Progenitor cell of endocrine pancreas (in vitro differentiated cells): ENCODE results near the gene DNAJC1. TPM values are rescaled to one million over a fixed set of nuclear protein-coding genes. Genes with fewer than 3 reads are reported as not detected.
A peak's percentile ranks its signal among the peaks of the same experiment; 100 is the strongest.
"Not testable (repeated sequence)": the region's sequence is repeated elsewhere in the genome, so short reads cannot be mapped to it uniquely, and the experiment has no call there.

Experiments
- DNase-seq: peaks from one replicate; pipeline ENCODE4 v3.0.0; 2021; ENCODE audit warnings: low spot score; ENCODE audit not compliant: unreplicated experiment
- H3K27ac Mint-ChIP-seq: 2 replicates; pipeline ENCODE4 v1.8.0; 2021; ENCODE audit warnings: mild to moderate bottlenecking, moderate library complexity, mixed read lengths
- H3K27me3 Mint-ChIP-seq: 2 replicates; pipeline ENCODE4 v1.8.0; 2021; ENCODE audit warnings: mixed read lengths
- H3K36me3 Mint-ChIP-seq: 2 replicates; pipeline ENCODE4 v1.8.0; 2022; ENCODE audit warnings: mixed read lengths; ENCODE audit not compliant: insufficient read depth
- H3K4me1 Mint-ChIP-seq: 2 replicates; pipeline ENCODE4 v1.8.0; 2021; ENCODE audit warnings: low read depth, mixed read lengths
- H3K4me3 Mint-ChIP-seq: 2 replicates; pipeline ENCODE4 v1.8.0; 2021; ENCODE audit warnings: low read depth, mild to moderate bottlenecking, moderate library complexity, mixed read lengths
- H3K9me3 Mint-ChIP-seq: 2 replicates; pipeline ENCODE4 v1.8.0; 2021; ENCODE audit warnings: low read depth, mixed read lengths
- CTCF ChIP-seq: fragments of 200-600 bp; sonication (generic); IDR thresholded peaks from one replicate; pipeline ENCODE4 v1.5.0; 2021; ENCODE audit warnings: antibody characterized with exemption, mild to moderate bottlenecking; ENCODE audit not compliant: unreplicated experiment
- total RNA-seq: library from RNA; stranded (reverse); gene quantifications from 2 replicates; pipeline ENCODE4 v1.2.1, GENCODE V29; 2021

DNAJC1 gene
- total RNA-seq, 1 donor from 2014 or later, result 28.5 TPM

GRCh38 chr10:21849607-21850006, 153.9 kb downstream of the DNAJC1 start:
- peaks cover 33% of the 10 kb centered on the region for H3K36me3 Mint-ChIP-seq
- no peaks in the 10 kb centered on the region for H3K4me1 Mint-ChIP-seq
- no peak overlapping the region for H3K4me3 Mint-ChIP-seq
- H3K9me3 Mint-ChIP-seq, result peaks cover 25% of the 10 kb centered on the region
- no peak for TF ChIP-seq CTCF
- no peak overlapping the region for H3K27ac Mint-ChIP-seq
- H3K27me3 Mint-ChIP-seq, result no peaks in the 10 kb centered on the region
- no peak for DNase-seq

GRCh38 chr10:21843645-21844044, 159.9 kb downstream of the DNAJC1 start:
- H3K4me3 Mint-ChIP-seq, result no peak overlapping the region
- H3K9me3 Mint-ChIP-seq, result peaks cover 15% of the 10 kb centered on the region
- no peak for TF ChIP-seq CTCF
- H3K36me3 Mint-ChIP-seq, result peaks cover 27% of the 10 kb centered on the region
- DNase-seq, result no peak
- no peaks in the 10 kb centered on the region for H3K4me1 Mint-ChIP-seq
- H3K27me3 Mint-ChIP-seq, result no peaks in the 10 kb centered on the region
- H3K27ac Mint-ChIP-seq, result no peak overlapping the region

GRCh38 chr10:21841273-21841672, 162.3 kb downstream of the DNAJC1 start:
- H3K4me1 Mint-ChIP-seq, H3K27me3 Mint-ChIP-seq, H3K4me3 Mint-ChIP-seq, DNase-seq, H3K27ac Mint-ChIP-seq: not testable (repeated sequence)
- Mint-ChIP-seq H3K36me3 (peaks cover 28% of the 10 kb centered on the region), H3K9me3 (peaks cover 20% of the 10 kb centered on the region)

- peaks cover 33% of the 10 kb centered on the region for H3K9me3 Mint-ChIP-seq
- H3K36me3 Mint-ChIP-seq, result peaks cover 56% of the 10 kb centered on the region
- not testable (repeated sequence) for H3K27ac Mint-ChIP-seq, H3K27me3 Mint-ChIP-seq, DNase-seq, H3K4me1 Mint-ChIP-seq, H3K4me3 Mint-ChIP-seq
These were observed 166.0 kb downstream of the DNAJC1 start for GRCh38 chr10:21837487-21837886.

- not testable (repeated sequence) for H3K27ac Mint-ChIP-seq, H3K27me3 Mint-ChIP-seq, DNase-seq, H3K4me3 Mint-ChIP-seq, H3K4me1 Mint-ChIP-seq
- Mint-ChIP-seq H3K36me3 (peaks cover 64% of the 10 kb centered on the region), H3K9me3 (peaks cover 50% of the 10 kb centered on the region)
These were observed 169.0 kb downstream of the DNAJC1 start for GRCh38 chr10:21834574-21834973.

GRCh38 chr10:21832821-21833130, 170.8 kb downstream of the DNAJC1 start:
- Mint-ChIP-seq H3K9me3 (peaks cover 47% of the 10 kb centered on the region), H3K4me1 (no peaks in the 10 kb centered on the region), H3K27me3 (no peaks in the 10 kb centered on the region), H3K27ac (peak overlapping the region; percentile 29), H3K4me3 (no peak overlapping the region), H3K36me3 (peaks cover 61% of the 10 kb centered on the region)
- DNase-seq, result no peak
- TF ChIP-seq CTCF, result no peak

GRCh38 chr10:21831986-21832820, 171.3 kb downstream of the DNAJC1 start:
- Mint-ChIP-seq H3K27me3 (no peaks in the 10 kb centered on the region), H3K36me3 (peaks cover 62% of the 10 kb centered on the region), H3K9me3 (peaks cover 53% of the 10 kb centered on the region), H3K4me1 (no peaks in the 10 kb centered on the region), H3K4me3 (no peak overlapping the region), H3K27ac (no peak overlapping the region)
- DNase-seq, result no peak
- no peak for TF ChIP-seq CTCF
